NCI-H2107 treated with DMSO at 0.1 percent for 48 hours (cell line): Measurements from ENCODE around the gene FAM25C.
"Not testable (repeated sequence)": the region's sequence is repeated elsewhere in the genome, so short reads cannot be mapped to it uniquely, and the experiment has no call there.

ENCODE experiments used
- DNase-seq: peaks from one replicate; lab custom pipeline; 2025; ENCODE audit not compliant: unreplicated experiment; lab: John Stamatoyannopoulos, UW

Gene FAM25C

DNA sequence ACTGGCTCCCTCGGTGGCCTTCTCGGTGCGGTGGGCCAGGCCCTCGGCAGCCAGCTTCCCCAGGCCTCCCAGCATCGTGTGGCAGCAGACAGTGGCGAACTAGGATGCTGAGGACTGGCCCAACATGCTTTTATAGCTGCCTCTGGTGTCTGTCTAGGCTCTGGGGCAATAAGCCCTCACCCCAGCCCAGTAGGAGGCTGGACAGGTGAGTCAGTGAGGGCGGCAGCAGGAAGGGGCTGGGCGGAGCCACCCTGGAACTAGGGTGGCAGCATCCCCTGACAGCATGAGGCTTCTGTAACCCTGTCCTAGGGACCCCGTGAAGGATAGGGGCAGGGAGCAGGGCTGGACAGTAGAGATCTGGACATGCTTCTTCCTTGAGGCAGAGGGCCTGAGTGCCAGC is at the start of gene FAM25C:
Gene FAM25C, minus strand, starts transcription at position 101 of the 400 bp plus-strand sequence. Its CDS starts 26 bp downstream, at position 75.
- DNase-seq = not testable (repeated sequence)

DNA sequence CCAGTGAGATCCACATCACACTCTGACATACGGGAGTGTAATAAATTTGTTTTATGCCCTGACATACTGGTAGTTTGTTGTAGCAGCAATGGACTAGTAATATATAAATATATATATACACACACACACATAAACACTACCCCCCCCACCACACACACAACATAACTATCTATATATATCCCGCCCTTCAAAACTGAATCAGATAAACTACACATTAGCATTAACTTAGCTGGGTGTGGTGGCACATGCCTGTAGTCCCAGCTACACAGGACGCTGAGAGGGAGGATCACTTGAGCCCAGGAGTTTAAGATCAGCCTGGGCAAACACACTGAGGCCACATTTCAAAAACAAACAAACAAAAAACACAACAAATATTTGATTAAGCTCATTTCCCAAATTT is 45.0 kb upstream of the FAM25C start:
- DNase-seq = not testable (repeated sequence)

DNA sequence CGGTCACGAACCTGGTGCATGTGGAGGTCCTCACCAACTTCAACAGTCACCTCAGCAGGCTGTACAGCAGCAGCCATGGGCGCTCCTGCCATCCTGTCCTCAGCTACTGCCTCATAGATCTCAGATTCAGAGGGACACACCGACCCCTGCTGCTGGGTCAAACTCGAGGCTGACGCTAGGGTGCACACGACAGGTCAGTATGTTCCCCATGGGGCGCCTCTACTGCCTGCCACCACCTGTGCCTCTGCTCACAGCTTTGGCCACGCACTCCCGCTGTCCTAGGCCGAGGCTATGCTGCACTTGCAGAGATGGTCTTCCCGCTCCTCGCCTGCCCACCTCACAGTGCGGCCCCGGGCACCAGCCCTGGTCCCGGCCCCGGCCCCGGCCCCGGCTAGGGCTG is 31.8 kb upstream of the FAM25C start:
- not testable (repeated sequence) for DNase-seq

DNA sequence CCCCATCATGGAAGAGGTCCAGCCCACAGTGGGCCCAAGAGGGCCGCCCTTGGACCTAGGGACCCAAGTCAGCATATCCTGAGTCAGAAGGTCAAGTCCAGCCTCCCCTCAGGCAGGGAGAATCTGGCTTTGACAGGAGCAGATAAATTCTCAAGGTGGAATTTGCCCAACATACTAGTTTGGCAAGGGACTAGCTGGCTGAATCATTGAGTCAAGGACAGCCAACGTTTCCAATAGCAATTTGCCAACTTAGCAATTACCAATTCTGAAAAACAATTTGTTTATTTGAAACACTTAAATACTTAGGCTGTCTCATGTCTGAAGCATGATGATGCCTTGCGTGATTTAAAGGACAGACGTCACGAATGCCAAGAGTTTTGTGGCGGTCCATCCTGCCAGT is 2.7 kb upstream of the FAM25C start:
- not testable (repeated sequence) for DNase-seq

DNA sequence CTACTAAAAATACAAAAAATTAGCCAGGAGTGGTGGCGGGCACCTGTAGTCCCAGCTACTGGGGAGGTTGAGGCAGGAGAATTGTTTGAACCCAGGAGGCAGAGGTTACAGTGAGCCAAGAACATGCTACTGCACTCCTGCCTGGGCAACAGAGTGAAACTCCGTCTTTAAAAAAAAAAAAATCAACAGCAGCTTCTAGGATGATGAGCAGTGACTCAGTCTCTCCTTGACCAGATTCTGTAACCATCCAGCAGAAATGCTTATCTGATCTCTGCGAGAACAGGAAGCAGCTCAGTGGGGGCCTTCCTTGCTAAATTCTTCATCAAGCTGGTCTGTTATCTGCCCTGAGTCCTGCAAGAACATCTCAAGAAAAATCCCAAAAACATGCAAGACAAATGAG is 5.5 kb downstream of the FAM25C start:
- DNase-seq = not testable (repeated sequence)

DNA sequence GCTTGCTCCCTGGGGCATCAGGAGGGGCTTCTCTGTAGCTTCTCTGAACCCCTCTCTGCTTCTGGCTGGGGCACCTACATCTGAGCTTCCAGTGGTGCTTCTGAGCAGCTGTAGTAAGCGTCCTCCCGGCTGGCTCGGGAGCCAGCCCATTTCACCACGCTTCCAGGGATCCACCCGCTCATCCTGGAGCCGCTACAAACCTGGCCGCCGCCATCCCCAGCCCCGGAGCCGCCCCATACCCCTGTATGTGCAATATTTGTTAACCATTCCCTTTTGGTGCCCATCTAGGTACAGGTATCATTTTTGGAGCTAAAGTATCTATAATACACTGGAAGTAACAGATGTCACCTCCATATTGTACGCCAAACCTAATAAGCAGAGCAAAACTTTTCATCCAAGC is 7.0 kb downstream of the FAM25C start:
- not testable (repeated sequence) for DNase-seq

DNA sequence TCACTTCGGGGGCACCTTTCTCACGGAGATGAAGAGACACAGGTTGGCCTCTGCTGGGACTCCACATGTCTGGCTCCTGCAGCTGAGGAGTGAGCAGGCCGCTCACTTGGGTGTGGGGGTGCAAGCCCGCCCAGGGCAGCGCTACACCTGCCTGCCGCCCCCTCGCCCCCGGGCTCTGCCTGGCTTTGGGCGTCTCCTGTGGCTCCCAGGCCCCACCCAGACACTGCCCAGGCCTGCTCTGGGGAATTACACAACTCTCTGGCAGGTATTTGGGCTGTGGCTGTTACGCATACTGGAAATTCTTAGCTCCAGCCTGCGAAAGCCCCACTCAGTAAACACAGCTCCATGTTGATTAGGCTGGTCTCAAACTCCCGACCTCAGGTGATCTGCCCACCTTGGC is 7.9 kb downstream of the FAM25C start:
- not testable (repeated sequence) for DNase-seq

DNA sequence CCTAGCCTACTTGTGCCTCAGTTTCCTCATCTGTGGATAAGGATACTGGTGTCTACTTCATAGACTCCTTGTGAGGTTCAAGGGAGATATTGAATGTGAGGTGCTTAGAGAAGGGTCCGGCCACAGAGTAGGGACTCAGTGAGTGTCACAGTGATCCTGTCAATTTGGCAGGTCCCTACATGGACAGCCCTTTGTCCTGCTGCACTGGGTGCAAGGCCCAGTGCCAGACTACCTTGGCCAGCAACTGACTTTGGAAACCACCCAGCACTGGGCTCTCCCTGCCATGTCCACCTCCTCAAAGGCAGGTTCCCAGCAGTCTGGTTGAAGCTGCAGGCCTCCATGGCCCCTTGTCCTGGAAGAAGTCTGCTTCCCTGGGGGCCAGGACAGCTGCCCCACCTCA is 9.5 kb downstream of the FAM25C start:
- DNase-seq = not testable (repeated sequence)

DNA sequence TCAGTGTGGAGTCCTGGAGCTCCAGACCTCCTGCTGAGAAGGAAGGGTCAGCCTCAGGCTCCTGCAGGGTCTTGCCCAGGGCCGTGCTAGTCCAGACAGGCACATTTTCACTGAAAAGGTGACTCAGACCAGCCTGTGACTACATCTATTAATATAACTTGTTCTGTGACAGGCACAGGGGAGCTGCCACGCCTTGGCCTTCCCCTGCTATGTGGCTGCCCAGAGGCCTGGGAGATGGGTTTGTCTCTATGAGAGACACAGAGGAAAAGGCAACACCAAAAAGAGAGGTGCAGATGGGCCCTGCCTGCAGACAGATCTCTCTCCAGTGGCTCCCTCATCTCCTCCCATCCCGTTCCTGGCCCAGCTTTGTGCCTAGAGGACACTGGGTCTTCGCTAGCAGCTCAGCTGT is 10.0 kb downstream of the FAM25C start:
- not testable (repeated sequence) for DNase-seq

DNA sequence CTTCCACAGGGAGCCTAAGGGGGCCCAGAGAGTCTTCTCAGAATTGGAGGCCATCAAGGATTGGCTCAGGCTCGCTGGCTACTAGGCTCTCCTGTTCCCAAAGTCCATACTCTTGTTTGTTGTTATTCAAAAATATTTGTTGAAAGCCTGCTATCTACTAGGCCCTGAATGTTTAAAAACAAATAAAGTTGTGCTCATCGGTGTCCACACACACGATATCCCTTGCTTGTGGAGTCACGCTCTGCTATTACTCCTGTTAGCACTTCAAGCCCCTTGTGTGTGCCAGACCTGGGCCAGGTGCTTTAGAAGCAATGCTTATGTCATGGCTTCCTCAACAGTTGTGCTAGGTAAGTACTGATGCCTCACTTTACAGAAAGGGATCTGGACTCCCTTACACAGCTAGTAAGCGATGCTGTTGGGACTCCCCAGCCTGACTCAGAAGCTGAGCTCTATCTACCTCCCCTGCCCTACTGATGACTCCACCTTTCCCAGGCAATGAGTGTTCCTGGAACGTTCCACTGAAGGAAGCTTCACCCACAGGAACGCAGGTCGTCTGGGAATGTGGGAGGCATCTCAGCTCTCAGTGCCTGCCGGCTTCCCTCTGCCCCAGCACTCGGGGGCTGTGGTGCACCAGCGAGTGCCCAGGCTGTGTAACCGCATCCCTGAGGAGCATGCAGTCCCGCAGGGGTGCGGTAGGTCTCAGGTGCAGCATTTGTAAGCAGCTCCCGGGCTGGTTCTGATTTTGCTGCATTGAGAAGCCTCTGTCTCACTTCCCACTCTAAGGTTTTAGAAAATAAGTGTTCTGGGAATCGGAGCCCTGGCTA is 10.7 kb downstream of the FAM25C start:
- DNase-seq = not testable (repeated sequence)

DNA sequence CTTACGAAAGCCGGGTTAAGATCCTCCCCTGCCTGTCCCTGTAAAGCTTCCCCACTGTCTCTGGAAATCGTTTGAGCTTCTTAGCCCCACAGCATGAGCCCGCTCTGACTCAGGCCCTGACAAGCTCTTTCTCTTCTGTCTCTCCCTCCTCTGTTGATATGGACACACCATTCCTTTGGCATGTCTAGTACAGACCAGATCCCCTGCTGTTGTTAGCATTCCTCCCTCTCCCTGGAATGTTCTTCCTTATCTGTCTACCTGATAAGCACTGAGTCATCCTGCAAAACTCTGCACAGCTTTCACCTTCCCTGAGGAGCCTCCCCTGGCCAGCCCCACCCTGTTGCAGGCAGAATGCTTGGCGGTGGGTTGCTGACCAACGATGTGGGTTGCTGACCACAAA is 11.6 kb downstream of the FAM25C start:
- not testable (repeated sequence) for DNase-seq

DNA sequence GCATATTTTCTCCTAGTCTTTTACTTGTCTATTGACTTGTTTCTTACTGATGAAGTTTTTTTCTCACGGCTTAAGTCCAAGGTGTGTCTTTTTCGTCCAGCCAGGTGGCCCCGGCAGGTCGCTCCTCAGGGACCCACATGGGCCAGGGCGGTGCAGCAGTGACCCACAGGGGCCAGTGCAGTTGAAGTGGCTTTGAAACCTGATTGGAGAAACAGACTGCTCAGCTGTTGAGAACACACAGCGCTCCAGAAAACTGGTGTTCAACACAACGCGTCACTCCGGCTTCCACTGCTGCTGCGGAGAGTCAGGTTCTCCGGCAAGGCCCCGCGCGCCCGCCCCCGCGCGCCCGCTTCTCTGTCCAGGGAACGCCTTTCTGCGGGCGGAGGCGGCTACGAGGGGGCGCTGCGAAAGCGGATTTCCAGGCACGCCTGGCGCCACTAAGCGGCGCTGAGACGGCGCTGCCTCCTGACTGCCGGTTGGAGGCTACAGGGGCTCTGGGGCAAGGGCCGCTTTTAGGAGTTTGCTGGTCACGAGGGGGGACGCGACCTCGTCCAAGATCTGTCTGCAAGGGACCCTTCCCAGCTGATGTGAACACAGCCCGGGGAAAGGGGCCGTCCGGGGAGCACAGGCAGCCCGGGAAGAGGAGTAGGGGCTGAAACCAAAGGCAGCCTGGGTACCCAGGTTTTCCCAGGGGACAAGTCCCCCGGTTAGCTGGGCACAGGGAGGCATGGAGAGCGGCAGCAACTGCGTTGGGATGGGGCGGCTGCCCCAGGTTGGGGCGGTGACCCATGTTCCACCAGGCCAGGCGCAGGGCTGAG is 13.0 kb downstream of the FAM25C start:
- DNase-seq = not testable (repeated sequence)

DNA sequence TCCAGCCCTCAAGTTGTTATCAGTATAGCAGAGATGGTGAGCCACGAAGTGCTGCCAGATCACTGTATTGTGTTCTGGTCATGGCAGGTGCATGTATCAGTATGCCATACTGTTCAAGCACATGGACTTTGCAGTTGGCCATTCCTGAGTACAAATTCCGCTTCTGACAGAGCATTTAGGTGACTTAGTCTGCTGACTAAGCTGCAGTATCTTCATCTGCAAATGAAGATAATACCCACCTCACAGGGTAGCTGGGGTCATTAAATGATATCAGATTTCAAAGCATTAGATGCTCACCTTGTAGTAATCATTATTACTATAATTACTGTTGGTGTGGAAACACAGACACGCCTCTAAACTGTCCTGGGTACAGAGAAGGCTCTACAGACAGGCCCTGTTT is 24.2 kb downstream of the FAM25C start:
- DNase-seq = not testable (repeated sequence)

DNA sequence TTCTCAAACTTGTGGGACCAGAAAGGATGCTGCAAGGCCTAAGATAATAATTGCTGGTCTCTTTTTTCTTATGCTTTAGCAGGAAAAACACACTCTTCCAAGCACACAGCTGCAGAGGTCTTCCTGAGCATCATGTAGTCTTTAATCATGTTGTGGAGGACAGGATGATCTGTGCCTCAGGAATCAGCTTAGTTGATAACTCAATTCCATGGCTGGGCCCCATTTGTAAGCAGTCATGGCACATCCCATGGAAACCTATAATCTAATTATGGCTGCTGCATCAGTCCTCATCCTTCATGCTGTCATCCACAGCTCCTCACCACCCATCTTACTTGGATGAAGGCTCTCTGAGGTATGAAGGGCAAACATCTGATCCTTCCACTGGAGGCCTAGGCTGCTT is 26.5 kb downstream of the FAM25C start:
- DNase-seq = not testable (repeated sequence)

DNA sequence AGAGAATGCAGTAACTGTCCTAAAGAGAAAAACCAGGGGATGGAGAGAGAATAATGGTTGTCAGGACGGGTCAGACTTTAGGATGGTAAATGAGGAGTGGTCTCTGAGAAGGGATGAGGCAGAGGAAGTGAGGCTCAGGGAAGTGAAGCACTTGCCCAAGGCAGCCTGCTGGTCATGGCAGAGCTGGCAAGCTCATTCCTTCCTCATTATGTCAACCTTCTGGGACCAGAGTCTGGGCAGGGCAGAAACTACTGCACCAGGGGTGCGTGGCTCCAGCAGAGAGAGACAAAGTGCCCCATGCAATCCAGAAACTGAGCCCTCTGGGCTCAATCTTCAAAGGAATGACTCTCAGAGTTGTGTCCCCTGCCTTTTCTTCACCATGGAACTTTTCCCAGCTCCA is 27.5 kb downstream of the FAM25C start:
- DNase-seq = not testable (repeated sequence)

DNA sequence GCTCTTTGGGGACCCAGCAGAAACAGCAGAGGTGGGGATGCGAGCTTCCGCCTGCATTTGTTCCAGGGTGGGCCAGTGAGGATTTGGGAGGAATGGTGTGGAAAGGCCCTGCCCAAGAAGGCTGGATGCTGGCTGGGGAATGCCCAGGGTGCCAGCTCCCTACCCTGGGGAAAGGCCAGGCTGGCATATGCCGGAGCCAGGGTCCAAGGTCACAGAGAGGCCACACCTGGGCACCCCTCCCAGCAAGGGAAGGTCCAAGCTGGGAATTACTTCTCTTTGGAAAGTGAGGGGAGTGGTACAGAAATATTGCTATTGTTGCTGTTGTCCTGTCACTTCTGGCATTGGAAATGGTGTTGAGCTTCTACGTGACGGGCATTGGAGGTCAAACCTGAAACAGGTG is 28.0 kb downstream of the FAM25C start:
- not testable (repeated sequence) for DNase-seq

DNA sequence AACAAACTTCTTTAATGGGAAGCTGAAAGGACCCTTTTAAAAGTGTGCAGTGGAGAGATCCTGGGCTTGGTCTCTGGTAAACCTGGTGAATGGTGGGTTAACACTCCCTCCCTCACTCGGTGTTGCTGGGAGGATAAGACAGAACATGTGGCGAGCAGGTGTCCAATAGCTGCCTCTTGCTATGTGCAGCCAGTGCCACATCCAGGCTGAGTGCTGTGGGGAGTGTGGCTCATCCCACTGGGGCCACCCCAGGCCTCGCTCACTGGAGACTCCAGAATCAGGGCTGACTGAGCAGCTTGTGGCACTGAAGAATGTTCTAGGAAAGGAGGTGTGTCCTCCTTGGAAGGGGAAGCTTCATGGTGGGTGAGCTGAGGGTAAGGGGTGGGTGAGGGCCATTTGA is 29.5 kb downstream of the FAM25C start:
- not testable (repeated sequence) for DNase-seq

DNA sequence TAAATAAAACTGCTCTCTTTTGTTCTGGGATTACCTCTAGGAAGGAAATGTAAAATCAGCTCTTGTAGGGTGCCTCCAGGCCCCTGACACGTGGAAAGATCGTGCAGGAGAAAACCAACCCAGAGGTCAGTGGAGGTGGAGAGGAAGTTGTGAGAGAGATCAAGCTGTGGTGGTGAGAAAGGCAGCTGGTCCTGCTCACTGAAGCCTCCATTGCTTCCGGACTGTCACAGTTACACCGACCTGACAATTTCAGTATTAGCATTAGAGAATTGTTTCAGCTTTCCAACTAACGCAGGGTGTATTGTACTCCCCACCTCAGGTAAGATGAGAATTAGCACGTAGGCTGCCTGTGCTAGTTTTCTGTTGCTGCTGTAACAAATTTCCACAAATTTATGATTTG is 30.6 kb downstream of the FAM25C start:
- not testable (repeated sequence) for DNase-seq

DNA sequence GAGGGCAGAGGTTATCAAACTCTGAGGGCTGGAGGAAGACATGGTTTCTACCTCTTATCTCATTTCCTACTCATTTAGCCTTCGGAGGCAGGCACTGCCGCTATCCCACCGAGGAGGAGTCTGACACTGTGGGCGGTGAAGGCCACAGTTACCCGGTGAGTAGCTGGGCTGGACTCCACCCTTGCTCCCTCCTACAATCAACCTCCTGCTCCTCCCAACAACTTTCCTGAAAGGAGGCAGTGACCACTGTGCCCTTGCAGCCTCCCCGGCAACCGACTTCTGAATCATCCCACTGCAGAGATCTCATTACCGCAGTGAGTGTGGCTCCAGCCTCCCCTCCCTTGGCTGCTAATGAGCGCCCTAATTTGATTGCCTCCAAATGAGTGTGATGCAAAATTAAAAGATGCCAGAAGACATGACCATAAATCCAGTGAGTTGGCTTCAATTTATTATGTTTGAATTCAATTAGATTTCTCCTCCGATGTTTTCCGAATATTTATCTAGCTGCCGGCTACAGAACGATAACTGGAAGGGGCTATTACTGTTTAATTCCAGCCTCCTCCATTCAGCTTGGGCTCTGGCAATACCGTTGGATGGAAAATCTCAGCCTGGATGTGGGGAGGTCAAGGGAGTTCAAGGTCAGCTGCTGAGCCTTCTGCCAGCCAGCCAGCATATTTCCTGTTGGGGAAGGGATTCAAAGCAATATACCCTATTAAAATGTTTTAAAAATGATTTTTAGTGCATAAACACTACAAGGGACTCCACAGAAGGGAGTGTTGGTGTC is 35.1 kb downstream of the FAM25C start:
- not testable (repeated sequence) for DNase-seq

DNA sequence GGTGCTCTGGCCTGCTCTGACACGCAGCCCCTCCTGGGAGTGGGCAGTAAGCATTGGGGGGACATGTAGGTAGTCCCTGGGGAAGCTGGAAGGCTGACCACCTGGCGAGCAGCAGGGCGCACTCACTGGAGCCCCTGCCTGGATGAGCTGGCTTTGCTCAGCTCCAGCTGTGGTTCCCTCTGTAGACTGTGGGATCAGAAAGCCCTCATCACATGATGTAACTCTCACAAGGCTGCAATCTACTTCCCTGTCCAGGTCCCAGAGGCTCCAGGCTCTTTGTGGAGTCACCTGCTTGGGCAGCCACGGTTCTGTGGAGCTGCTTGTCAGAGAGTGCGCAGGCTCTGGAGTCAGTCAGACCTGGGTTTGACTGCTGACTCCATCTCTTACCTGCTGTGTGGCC is 36.8 kb downstream of the FAM25C start:
- not testable (repeated sequence) for DNase-seq

DNA sequence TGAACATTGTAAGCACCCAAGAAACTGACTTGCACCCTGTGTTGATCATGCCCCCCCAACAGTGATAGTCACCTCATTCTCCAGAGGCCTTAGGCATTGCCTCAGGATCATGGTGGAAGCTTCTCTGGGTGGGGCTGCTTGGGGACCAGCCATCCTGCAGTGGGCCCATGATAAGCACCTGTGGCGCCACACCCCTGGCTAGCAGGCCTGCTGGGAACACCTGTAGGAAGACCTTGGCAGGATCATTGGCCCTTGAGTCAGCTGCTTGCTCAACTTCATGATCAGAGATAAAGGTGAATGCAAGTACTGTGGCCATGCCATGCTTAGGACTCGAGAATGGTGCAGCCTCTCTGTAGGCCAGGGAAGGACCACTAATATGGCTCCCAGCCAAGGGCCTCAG is 38.9 kb downstream of the FAM25C start:
- DNase-seq = not testable (repeated sequence)
